NCI-H446 (cell line): Measurements from ENCODE around the gene LRRC8E.

ENCODE experiments used
- DNase-seq, 2 experiments: peaks; one replicate each; lab custom pipeline; 2025; lab: John Stamatoyannopoulos, UW

LRRC8E gene

GRCh38 chr19:7888145-7888825, at the start of gene LRRC8E:
TSS of gene LRRC8E (plus strand) at chr19:7888510. CDS start at chr19:7895604, 7,094 bp downstream.
- no peak for DNase-seq

DNA sequence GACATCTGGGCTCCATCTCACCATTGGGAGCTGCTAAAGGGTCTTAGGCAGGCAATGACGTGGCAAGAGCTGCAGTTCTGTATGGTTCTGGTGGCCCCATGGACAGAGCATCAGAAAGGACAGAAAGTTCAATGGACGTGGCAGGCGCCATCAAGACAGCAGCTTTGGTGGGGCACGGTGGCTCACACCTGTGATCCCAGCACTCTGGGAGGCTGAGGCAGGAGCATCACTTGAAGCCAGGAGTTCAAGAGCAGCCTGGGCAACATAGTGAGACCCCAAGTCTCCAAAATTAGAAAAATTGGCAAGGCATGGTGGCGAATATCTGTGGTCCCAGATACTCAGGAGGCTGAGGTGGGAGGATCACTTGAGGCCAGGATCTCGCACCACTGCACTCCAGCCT, 48.8 kb upstream of the LRRC8E start:
- DNase-seq: no peak

- DNase-seq: no peak
Measured at GRCh38 chr19:7840629-7841028, 47.7 kb upstream of the LRRC8E start.

- no peak for DNase-seq
Measured at GRCh38 chr19:7841751-7842660, 46.3 kb upstream of the LRRC8E start.

- DNase-seq: no peak
Measured at GRCh38 chr19:7842661-7843294, 45.5 kb upstream of the LRRC8E start.

DNA sequence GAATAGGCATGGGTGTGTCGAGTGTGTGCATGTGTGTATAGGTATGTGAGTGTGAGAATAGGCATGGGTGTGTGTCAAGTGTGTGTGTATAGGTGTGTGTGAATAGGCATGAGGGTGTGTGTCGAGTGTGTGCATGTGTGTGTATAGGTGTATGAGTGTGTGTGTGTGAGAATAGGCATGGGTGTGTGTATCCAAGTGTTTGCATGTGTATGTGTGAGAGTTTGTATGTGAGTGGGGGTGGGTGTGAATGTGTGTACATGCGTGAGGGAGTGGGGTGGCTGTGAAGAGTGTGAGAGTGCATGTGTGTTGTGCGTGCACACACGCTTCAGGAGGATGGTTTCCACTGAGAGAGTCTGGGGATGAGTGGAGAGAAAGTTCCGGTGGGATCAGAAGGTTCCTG, 44.8 kb upstream of the LRRC8E start:
- no peak for DNase-seq

- no peak for DNase-seq
Measured at GRCh38 chr19:7844405-7844804, 43.9 kb upstream of the LRRC8E start.

DNA sequence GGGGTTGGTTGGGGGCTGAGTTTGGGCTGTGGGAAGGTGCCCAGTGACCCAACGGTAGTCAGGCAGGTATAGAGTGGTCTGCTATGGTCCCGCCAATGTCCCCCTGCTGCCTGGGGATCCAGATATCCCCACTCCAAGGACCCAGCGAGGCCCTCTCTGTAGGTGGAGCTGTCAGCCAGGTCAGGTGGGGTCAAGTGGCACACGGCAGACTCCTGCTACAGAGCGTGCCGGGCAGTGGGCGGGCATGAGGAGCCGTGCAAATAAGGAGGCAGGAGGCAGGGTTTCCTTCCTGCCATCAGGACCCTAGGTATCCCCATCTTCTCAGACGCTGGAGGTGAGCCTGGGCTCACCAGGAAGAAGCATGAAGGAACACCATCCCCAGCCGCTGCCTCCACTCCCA, 43.4 kb upstream of the LRRC8E start:
- DNase-seq: no peak

- DNase-seq: peak in 1 of 2 experiments; percentile 32
Measured at GRCh38 chr19:7845390-7846154, 42.7 kb upstream of the LRRC8E start.

GRCh38 chr19:7846155-7846646, 42.1 kb upstream of the LRRC8E start:
- DNase-seq: no peak

DNA sequence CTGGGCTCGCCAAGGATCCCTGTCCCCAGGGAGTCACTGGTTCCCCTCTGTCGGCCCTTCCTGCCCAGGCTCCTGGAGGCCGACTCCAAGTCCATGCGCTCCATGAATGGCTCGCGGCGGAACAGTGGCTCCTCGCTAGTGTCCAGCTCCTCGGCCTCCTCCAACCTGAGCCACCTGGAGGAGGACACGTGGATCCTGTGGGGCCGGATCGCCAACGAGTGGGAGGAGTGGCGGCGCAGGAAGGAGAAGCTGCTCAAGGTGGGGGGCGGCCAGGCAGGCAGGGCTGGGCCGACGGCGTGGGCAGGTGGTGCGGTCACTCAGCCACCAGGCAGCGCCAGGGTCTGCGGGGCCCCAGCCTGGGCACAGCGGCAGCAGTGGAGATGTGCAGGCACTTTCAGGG, 40.6 kb upstream of the LRRC8E start:
- no peak for DNase-seq

GRCh38 chr19:7848779-7849457, 39.4 kb upstream of the LRRC8E start:
- DNase-seq: no peak

DNA sequence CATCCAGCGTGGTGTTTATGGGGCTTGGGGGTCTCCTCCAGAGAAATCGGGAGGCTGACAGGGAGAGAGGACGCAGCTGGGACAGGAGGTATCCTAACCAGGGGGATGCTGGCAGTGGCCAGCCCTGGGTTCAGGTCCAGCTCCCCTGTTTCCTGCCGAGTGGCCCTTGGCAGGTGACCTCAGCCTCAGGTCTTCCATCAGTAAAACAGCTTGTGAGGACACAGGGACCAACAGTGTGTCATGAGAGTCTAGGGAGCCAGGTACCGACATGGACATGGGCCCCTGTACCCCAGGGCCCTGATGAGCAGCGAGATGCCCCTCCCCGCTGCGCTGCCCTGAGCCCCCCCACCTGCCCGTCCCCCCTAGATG, 38.7 kb upstream of the LRRC8E start:
- DNase-seq: no peak

GRCh38 chr19:7850000-7850813, 38.1 kb upstream of the LRRC8E start:
- no peak for DNase-seq

DNA sequence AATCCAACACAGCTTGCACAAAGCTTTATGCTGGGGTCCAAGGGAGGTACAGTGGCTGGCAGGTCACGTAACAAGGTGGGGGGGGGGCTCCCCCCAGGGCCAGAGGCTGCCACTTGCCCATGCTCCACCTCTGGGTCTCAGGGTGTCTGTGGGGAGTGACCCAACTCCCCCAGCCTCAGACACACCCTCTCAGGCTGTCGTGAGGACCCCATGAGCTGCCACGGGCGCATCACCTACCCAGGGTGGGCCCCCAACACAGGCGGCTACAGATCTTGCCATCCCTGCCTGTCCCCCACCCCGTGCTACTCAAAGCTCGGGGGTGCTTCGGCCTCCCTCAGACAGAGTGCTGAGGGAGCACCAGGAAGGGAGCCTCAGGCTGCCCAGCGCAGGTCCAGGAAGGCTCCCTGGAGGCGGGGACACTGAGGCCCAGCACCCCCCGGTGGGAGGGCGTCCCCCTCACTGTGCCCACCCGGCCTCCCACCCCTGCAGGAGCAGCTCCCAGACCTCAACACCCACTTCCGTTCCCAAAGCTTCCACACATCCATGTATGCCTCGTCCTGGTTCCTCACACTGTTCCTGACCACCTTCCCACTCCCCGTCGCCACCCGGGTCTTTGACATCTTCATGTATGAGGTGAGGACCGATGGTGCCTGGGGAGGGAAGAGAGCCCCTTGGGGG, 37.2 kb upstream of the LRRC8E start:
- DNase-seq: no peak

- DNase-seq: no peak
Measured at GRCh38 chr19:7851623-7852500, 36.4 kb upstream of the LRRC8E start.

GRCh38 chr19:7852851-7853769, 35.2 kb upstream of the LRRC8E start:
- peak in 1 of 2 experiments; percentile 52 for DNase-seq

GRCh38 chr19:7853770-7854128, 34.6 kb upstream of the LRRC8E start:
- DNase-seq: no peak
